GM18517 (cell line): ENCODE measurements around the gene HEPN1.
A peak's percentile ranks its signal among the peaks of the same experiment; 100 is the strongest.

Experiments used
- ATAC-seq: cut with Tn5 transposase; IDR thresholded peaks from one replicate; pipeline ENCODE4 v1.9.1; 2021; ENCODE audit warnings: mild to moderate bottlenecking, moderate library complexity; ENCODE audit not compliant: unreplicated experiment

HEPN1 gene

DNA sequence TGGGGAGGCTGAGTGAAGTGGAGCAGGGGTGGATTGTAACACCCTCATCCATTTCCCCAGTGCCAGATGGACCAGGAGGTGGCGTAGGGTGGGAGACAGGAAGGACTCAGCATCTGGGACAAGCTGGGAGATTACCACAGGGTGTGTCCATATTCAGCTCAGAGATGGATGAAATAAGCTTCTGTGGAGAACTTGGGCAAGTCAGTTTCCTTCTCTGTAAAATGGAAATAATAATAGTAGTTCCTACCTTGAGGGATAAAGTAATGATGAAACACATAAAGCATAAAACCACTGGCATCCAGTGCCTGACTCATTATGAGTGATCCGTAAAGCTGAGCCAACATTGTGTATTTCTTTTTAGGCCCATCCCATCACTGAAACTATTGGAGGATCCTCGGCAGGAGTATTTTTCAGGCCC, 20.8 kb upstream of the HEPN1 start:
- ATAC-seq = no peak

DNA sequence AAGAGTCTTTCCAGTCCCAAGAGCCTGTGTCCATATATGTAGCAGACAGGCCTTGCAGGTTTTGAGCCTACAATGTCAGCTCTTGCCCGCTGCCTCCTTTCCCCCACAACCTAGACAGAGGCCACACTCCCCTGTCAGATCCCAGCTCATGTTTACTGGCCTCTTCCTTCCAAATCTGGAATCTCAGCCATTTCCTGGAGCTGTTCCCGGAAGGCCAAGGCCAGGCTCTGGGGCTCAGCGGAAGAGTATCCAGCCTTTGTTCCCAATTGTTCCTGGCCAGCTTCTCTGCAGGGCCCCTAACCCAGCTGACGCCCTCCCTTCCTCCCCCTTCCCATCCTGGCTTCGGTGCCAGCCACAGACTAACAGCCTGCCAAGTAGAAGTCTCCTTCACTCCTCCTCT, 20.3 kb upstream of the HEPN1 start:
- no peak for ATAC-seq

DNA sequence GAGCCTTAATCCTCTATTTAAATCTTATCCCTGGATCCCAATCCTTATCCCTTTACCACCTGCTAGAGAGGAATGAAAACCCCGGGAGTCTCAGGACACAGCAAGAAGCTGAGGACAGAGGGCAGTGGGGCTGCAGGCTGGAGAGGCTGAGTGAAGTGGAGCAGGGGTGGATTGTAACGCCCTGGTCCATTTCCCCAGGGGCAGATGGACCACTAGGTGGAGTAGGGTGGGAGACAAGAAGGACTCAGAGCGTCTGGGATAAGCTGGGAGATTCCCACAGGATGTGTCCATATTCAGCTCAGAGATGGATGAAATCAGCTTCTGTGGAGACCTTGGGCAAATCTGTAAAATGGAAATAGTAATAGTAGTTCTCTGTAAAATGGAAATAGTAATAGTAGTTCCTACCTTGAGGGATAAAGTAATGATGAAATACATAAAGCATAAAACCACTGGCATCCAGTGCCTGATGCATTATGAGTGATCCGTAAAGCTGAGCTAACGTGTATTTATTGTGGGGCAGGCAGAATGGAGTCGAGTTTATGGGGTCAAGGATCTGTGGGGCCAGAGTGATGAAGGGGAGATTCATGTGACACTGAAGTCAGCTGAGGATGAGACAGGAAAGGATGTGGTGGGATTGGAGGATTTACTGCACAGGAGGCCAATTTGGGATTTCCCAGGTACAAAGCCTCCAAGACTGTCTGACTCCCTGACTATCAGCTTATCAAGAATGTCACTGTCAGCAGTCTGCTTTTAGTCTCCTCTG, 19.5 kb upstream of the HEPN1 start:
- ATAC-seq = no peak

DNA sequence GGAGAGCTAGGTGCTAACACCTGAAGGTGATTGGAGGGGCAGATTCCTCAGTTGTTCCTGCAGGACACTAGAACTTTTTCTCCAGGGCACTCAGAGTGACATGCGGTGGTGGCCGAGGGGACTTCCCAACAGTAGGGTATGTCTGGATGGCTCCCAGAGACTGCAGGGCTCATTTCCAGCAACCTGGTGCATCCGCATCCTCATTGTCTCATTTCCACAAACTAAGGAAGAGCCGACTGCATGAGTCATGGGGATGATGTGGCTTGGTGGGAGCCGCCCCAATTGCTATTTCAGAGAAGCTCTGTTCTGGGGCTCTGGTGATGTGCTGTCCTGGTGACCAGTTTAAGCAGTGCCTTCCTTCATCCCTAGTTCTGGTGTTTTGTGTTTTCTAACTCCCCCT, 18.6 kb upstream of the HEPN1 start:
- ATAC-seq = no peak

DNA sequence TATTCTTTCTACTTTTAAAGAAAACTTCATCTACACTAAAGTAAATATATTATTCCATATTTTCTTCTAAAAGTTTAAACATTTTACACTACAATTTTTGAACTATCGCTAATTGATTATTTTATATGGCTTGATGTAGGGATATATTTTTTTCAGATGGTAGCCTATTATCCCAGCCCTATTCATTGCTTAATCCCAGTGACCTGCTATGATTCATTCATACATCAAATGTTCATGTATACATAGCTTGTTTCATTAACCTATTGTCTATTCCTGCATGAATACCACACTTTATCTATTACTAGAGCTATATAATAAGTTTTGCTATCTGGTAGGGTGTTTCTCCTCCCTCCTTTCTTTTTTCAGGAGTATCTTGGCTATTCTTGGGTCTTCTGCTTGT, 16.4 kb upstream of the HEPN1 start:
- ATAC-seq = no peak

DNA sequence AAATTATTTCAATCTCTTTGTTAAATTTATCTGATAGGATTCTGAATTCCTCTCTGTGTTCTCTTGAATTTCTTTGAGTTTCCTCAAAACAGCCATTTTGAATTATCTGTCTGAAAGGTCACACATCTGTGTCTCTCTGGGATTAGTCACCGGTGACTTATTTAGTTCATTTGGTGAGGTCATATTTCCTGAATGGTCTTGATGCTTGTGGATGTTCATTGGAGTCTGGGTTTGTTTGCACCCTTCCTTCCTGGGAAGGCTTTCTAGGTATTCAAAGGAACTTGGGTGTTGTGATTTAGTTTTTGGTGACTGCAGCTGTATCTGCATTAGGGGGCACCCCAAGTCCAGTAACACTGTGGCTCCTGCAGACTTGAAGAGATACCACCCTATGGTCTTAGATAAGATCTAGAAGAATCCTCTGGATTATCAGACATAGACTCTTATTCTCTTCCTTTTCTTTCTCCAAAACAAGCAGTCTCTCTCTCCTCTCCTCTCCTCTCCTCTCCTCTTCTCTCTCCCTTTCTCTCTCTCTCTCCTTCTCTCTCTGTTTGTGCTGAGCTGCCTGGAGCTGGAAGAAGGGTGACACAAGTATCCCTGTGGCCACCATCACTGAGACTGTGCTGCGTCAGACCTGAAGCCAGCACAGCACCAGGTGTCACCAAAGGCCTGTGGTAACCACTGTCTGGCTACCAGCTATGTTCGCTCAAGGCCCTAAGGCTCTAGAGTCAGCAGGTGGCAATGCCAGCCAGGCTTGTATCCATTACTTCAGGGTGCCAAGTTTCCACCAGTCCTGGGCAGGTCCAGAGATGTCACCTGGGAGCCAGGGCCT, 3.3 kb upstream of the HEPN1 start:
- no peak for ATAC-seq

DNA sequence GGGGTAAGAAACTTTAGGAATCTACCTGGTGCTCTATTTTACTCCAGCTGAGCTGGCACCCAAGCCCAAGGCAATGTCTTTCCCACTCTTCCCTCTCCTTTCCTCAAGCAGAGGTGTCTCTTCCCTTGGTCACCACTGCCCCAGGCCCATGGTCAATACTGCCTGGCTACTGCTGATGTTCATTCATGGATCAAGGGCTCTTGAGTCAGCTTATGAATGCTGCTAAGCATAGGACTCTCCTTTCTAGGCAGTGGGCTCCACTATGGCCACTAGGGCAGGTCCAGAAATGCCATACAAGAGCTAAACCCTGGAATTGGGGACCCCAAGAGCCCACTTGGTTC, 2.7 kb upstream of the HEPN1 start:
- ATAC-seq = no peak

DNA sequence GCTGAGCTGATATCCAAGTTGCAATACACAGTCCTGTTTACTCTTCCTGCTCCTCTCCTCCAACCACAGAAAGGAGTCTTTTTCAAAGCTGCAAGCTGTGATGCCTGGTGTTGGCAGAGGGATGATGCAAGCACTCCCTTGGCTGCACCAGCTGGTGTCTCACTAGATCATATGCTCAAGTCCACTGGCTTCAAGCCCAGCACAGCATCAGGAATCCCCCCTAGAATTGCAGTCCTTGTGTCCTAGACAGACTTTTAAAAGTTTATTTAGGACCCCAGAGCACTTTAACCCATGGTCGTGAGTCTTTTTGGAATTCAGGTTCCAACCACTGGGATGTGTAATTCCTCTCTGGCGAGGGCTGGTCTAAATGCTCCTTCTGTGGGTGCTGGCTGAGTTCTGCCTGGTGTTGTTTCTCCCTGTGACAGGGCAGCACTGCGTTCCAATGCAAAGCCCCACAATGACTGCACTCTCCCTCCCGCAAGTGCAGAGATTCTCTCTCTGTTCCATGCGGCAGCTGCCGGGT, 1.9 kb upstream of the HEPN1 start:
- ATAC-seq = no peak

DNA sequence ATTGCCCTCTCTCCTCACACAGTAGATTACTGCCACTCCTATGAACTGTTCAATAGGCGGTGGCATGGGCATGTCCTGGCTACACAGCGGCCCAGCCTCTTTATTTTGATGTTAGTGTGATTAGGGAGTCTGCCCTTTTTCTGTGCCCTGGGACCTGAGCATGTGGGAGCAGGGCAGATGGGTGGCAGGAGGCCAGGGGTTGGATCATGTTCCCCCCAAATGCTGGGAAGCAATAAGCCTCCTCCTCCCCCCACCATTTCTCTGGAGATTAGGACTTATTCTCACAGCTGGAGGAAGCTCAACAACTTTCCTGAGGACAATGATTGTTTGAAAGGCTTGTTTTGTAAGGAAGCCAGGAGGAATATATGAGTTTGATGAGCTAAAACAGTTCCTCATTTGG, 848 bp downstream of the HEPN1 start:
- no peak for ATAC-seq

DNA sequence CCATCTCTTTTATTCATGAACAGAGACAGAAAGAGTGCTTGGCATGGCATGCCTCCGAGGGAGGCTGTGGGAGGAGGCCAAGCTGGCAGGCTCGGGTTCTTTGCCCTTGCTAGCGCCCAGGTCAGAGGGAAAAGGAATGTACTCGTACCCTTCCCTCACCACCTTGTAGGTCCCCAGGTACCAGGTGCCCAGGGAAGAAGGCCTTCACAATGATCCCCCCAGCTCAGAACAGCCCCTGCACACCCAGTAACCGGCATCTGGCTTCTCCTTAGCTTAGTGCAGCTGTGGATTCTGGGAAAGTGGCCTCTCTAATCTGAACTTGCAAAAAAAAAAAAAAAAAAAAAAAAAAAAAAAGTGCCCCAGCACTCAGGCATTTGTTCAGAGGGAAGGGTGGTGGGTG, 1.3 kb downstream of the HEPN1 start:
- no peak for ATAC-seq

DNA sequence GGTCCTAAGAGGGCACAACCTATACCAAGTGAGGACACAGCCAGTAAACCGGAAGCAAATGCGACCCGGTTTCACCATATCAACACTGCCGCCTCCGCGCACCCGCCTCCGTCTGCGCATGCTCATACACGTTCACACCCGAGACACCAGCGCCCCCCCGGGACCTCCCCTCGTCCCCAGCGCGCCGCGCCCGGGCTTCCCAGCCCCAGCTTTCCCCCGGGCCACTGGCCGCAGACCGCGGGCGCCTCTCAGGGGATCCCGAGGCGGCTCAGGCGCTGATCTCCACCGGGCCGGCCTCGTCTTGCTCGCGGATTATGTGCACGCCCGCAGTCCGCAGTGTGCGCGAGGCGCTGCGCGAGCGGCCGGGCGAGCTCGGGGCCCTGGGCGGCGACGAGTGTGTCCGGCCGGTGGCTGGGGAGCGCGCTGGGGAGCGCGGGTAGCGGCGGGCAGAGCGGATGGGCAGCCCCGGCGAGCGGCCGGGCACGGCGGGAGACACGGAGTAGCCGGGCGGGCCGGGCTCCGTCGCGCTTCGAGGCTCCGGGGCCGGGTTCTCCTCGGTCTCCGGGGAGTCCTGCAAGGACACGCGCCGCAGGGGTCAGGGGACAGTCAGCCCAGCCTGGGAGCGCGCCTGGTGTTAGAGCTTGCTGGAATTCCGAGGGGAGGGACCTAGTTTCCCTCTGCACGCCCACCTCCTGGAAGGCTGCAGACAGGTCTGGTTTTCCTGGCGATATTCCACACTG, 2.0 kb downstream of the HEPN1 start:
- peak; percentile 63 for ATAC-seq

DNA sequence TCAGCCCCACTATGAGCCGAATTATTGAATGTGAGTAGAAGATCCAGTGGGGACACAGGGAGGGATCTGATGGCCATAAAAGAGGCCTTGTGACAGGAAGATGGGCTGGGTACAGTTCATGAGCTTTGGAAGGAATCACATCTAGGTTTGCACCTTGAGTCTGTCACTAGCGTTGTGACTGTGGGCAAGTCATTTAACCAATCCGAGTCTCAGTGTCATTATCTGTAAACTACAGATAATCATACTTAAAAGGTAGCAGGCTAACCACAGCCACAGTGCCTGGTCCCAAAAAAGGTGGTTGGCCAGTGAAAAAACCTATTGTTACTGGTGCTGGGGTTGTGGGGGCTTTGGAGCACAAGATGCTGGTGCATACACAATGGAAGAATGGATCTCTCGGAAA, 3.8 kb downstream of the HEPN1 start:
- ATAC-seq = no peak

DNA sequence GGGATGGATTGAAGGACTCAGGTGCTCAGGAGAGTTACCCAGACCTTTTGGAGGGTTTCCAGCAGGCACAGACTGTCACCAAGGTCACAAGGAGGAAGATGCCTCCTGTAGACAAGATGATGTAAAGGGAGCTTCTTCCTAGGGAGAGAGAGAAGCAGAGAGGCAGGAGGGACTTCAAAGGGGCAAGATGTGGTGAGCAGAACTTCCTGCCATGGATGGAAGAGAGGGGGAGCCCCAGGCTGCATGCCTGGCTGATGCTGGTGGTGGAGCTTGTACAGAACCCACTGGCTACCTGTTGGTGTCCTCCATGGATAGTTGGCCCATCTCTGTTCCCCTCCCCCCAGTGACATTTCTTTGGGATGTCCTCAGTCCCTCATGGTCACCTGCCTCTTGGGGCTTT, 4.2 kb downstream of the HEPN1 start:
- ATAC-seq = no peak

DNA sequence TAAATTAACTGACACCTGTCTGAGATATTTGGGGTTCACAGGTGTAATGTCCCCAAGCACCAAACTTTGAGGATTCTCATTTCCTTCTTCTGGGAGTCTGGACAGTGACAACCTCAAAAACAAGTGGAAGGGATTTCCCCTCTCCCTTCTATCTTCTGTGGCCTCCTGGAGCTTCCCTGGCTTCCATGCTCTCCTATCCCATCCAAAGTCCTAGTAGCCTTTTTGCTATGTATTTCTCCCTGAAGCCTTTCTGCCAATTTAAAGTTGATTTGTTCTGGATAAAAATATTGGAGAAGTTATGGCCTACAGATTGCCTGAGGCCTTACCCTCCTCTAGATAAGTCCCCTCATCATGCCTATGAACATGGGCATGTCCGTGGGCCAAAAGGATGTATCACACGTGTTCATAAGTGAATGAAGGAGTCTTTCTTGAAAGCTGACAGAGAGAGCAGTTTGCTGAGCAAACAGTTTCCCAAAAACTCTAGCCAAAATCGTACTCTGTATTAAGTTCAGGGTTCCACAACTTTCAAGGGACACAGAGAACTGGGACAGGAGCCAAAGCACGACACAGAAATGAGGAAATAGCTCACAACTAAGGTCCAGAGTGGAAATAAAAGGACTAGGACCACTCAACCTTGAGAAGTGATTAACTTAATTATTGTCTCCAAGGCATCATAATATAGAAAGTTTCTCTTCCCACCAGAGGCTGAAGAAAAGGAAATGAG, 10.1 kb downstream of the HEPN1 start:
- no peak for ATAC-seq

DNA sequence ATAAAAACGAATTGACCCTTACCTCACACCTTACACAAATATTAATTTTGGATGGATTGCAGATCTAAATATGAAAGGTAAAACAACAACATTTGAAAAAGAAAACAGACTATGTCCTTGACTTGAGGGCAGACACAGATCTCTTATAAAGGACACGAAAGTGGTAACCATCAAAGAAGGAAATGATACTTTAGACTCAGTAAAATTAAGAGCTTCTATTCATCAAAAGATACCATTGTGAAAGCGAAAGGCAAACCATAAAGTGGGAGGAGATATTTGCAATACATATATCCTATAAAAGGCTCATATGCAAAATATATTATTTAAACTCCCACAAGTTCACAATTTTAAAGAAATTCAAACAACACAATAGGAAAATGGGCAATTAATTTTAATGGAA, 11.7 kb downstream of the HEPN1 start:
- ATAC-seq = peak; percentile 96

DNA sequence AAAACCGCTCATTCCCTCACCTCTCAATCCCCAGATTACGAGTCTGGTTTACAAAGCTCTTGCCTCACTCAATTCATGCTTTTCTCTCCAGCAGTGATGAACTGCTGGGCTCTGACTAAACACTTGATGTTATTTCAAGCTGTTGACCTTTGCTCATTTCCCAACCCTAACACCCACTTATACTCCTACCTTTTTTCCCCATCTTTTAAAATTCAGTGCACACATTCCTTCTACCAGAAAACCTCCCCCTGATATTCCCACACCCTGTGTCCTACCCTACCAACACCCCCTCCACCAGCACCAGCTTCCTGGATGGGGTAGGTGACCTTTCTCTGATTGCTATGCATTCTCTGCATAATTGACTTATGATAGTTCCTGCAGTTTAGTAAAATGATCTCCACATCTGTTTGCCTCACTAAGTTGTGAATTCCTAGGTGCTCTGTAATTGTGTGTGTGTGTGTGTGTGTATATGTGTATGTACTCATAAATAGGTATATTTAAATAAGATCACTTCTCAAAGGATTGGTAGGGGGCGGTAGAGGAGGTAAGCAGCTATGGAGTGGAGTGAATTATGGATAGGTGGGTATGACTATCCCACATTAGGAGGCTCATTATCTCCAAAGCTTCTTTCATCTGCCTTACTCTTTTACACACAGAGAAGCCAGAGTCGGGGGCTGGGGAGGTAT, 16.0 kb downstream of the HEPN1 start:
- no peak for ATAC-seq

DNA sequence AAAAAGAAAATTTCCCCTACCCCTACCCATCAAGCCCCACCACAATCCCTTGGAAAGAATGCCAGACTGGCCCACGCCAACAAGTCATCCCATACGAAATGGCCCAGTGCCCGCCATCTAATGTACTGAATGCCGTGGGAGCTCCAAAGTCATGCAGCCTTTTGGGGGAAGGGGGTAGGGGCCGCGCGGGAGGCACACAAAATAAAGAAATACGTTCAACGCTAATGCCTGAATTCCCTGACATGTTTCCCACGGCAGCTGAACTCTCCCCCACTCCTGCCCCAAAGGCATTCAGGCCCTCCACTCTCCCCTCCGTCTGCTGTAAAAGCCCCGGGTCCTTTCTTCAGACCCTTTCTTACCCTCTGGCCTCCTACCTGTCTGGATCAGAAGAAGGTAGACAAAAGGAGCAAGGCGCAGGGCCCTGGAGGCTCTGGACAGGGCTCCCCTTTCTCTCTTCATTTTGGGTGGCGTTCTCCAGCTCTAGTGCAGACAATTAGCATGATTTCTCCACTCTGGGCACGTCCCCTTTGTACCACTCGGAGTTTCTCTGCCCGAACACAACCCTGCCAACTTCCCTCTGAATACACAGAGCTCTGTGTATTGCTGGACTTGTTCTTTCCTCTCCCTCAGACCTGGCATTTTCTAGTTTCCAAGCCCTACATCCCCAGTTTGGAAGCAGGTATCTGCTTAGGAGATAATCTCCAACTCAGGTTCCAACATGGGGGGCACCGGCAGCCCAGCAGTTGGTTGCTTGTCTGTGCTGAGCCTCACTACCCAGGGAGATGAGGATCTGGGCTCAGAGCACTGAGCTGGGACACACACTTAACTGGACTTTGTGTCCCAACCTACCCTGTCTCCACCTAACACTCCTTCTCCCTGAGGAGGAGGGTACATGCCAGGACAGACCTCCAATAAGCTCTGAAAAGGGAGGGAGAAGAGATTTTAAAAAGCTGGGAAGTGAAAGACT, 16.8 kb downstream of the HEPN1 start, which contains the start of gene HEPACAM:
HEPACAM (minus strand) TSS at position 500 of the 967 bp plus-strand sequence; CDS start at position 459, 41 bp downstream.
- ATAC-seq = no peak

DNA sequence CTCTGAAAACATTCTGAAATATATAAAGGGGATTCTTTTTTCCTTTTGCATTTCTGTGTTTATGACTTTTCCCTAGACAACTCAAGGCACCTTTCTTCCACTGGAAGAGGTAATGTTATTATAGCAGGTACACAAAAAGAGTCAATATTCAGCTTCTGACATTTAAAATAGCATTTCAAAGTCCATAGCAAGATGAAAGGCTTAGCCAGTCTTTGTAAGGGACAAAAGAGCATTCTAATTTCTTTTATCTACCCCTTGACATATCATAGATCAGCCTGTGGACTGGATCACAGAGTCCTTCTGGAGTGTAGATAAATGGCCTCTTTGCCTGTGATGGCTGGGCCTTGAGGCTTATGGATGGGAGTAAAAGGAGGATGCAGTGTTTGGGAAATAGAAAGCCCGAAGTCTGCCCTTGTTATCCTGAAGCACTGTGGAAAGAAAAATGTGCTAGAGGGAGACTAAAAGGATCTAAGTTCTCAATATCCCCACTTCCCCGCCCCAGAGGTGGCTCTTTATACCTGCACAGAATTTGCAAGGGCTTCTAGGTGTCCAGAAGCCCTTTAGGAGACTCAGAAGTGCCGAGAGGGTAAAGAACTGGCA, 18.4 kb downstream of the HEPN1 start:
- no peak for ATAC-seq
